ENCODE results near the gene CARS1. TPM values are rescaled to one million over a fixed set of nuclear protein-coding genes. Genes with fewer than 3 reads are reported as not detected.

CARS1 gene
- total and polyA plus RNA-seq, 7 donors, result 24.2 to 78.6 (median 52.0) TPM

DNA sequence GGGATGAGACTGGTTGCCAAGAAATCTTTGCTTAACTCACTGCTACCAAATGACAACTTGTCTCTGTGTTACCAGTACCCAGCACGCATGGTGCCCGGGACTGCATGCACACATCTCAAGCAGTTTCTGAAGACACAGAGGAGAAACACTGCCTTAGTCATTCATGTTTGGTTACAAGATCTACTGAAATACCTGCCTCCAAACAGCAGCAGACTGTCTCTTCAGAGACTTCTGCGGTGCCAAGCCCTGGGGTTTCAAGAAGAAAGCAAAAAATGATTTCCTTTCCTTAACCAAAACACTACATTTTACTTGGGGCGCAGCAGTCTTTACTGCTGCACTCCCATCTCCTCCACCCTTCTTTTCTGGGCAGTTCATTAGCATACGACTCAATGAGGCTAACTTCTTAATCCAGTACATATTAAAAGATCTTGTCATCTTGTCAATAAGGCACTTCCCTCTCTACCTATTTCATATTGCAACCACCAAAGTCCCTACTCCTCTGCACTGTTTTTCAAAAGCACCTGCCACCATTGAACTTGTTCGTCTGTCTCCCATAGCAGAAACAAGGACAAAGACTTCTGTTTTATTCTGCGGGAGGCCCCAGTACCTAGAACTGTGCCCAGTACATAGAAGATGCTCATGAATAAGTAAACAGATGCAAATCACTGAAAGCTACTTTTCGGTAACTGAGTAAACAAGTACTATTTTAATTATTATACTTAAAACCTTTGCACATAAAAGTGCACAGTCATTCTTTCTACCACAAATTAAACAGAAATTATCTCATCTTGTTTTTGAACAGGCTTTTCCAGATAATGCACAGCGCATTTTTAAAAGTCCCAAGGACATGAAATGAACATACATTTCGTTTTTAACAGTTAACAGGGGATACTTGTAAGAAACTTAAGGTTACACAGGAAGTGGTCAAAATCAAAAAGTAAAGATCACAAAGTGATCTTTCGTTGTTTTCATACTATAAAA, 69.1 kb downstream of the CARS1 start:
- ATAC-seq (no peak), DNase-seq (no peak)
- no peaks in the 10 kb centered on the region for H3K27me3 ChIP-seq (ENCODE audit: insufficient read depth in 3 of 3, low read length in 2 of 3)
- H3K4me3 ChIP-seq, result peak overlapping the region; percentile 94
- H3K27ac ChIP-seq, result peak overlapping the region; percentile 47
- WGBS, 3 donors, result 62 to 74% (median 69%) methylated on average over 11 of the region's 11 CpGs
- H3K4me1 ChIP-seq, result peaks cover 45% of the 10 kb centered on the region
- H3K36me3 ChIP-seq (ENCODE audit: insufficient read depth in 1 of 2, low read depth in 1 of 2), result no peaks in the 10 kb centered on the region
- H3K9me3 ChIP-seq, result no peaks in the 10 kb centered on the region
- intact Hi-C loops (cut with DNase I), result no loop called here
- no peak for TF ChIP-seq CTCF (IDR thresholded peaks at IDR 0.05)

DNA sequence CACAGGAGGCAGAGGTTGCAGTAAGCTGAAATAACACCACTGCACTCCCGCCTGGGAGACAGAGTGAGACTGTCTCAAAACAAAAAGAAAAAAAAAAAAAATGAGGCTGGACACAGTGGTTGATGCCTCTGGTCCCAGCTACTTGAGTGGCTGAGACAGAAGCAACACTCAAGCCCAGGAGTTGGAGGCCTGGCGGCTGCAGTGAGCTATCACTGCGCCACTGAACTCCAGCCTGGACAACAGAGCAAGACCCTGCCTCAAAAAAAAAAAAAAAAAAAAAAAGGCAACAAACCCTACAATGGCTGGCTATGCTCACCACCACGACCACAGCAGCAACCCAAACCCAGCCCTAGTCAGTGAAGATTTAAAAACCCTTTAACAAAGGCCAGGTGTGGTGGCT, 73.3 kb downstream of the CARS1 start:
- TF ChIP-seq CTCF (IDR thresholded peaks at IDR 0.05), result no peak
- no peaks in the 10 kb centered on the region for H3K27me3 ChIP-seq (ENCODE audit: insufficient read depth in 3 of 3, low read length in 2 of 3)
- H3K4me1 ChIP-seq, result peaks cover 33% of the 10 kb centered on the region

DNA sequence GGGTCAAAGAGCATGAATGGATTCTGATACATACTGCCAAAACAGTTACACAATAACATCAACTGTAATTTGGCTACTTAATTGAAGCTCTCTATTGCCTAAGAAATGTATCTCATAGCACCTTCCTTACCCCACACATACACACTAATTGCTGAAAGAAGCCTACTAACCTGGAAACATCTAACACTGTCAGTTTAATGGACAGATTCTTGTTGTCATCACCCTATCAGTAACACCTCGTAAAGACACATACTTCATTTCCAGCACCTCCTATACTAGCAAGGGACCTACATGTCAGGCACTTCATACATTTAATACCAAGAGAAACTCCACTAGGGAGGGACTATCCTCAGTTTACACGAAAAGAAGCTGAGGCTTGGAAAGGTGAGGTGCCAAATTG, 75.0 kb downstream of the CARS1 start:
- DNase-seq, result no peak
- 26 to 44% (median 36%) methylated on average over 2 of the region's 2 CpGs for WGBS, 3 donors
- no peak for TF ChIP-seq CTCF (IDR thresholded peaks at IDR 0.05)

More for the DNA sequence above, 73.3 kb downstream of the CARS1 start:
- WGBS, 3 donors, result 93 to 97% (median 95%) methylated on average over 4 of the region's 4 CpGs
- Histone ChIP-seq H3K36me3 (ENCODE audit: insufficient read depth in 1 of 2, low read depth in 1 of 2) (peaks cover 0 to 9% of the 10 kb centered on the region in 2 donors), H3K27ac (no peak overlapping the region), H3K4me3 (no peak overlapping the region), H3K9me3 (no peaks in the 10 kb centered on the region)
- ATAC-seq (no peak), DNase-seq (no peak)
- intact Hi-C loops (cut with DNase I), result loop anchor here in 1 of 2 donors (5.0 kb wide), 1 partner anchor 37 kb away; no protein-coding TSS in a partner anchor

GRCh38 chr11:2981130-2981529, 76.1 kb downstream of the CARS1 start:
- TF ChIP-seq CTCF (IDR thresholded peaks at IDR 0.05), result no peak
- peaks cover 24% of the 10 kb centered on the region for H3K4me1 ChIP-seq
- H3K9me3 ChIP-seq, result no peaks in the 10 kb centered on the region
- no peaks in the 10 kb centered on the region for H3K27me3 ChIP-seq (ENCODE audit: insufficient read depth in 3 of 3, low read length in 2 of 3)
- ATAC-seq, result no peak
- no peak overlapping the region for H3K27ac ChIP-seq
- no peak for DNase-seq
- intact Hi-C loops (cut with DNase I), result loop anchor here in 1 of 2 donors (5.0 kb wide), 1 partner anchor 34 kb away; no protein-coding TSS in a partner anchor
- H3K4me3 ChIP-seq, result no peak overlapping the region
- 89 to 96% (median 92%) methylated on average over 8 of the region's 8 CpGs for whole genome bisulfite sequencing, 3 donors
- peaks cover 0 to 34% of the 10 kb centered on the region in 2 donors for H3K36me3 ChIP-seq (ENCODE audit: insufficient read depth in 1 of 2, low read depth in 1 of 2)

More for the DNA sequence above, 75.0 kb downstream of the CARS1 start:
- peaks cover 21% of the 10 kb centered on the region for H3K4me1 ChIP-seq
- ATAC-seq, result peak in 2 of 4 donors; percentile 50 to 52
- intact Hi-C loops (cut with DNase I), result loop anchor here in 1 of 2 donors (5.0 kb wide), 1 partner anchor 35 kb away; no protein-coding TSS in a partner anchor
- no peak overlapping the region for H3K4me3 ChIP-seq
- H3K9me3 ChIP-seq, result no peaks in the 10 kb centered on the region
- no peak overlapping the region for H3K27ac ChIP-seq
- peaks cover 0 to 24% of the 10 kb centered on the region in 2 donors for H3K36me3 ChIP-seq (ENCODE audit: insufficient read depth in 1 of 2, low read depth in 1 of 2)
- no peaks in the 10 kb centered on the region for H3K27me3 ChIP-seq (ENCODE audit: insufficient read depth in 3 of 3, low read length in 2 of 3)
